KMS-11 (cell line): ENCODE measurements around the gene PAK6.

Source experiments
- H2AFZ ChIP-seq: fragments of 200-600 bp; sonication (generic); 2 replicates; pipeline ENCODE4 v1.6.1; 2016; ENCODE audit warnings: antibody characterized with exemption, mixed run types, low read depth
- H3K27ac ChIP-seq: fragments of 200-600 bp; sonication (generic); 2 replicates; pipeline ENCODE4 v1.6.1; 2016; ENCODE audit warnings: mild to moderate bottlenecking, mixed run types
- H3K27me3 ChIP-seq: fragments of 200-600 bp; sonication (generic); 2 replicates; pipeline ENCODE4 v1.6.1; 2017; ENCODE audit warnings: mild to moderate bottlenecking, low read depth, mixed run types, moderate library complexity; ENCODE audit not compliant: insufficient read depth
- H3K36me3 ChIP-seq: fragments of 200-600 bp; sonication (generic); 2 replicates; pipeline ENCODE4 v1.6.1; 2017; ENCODE audit warnings: mild to moderate bottlenecking, mixed run types; ENCODE audit not compliant: insufficient read depth
- H3K4me1 ChIP-seq: fragments of 200-600 bp; sonication (generic); 2 replicates; pipeline ENCODE4 v1.6.1; 2016; ENCODE audit warnings: mild to moderate bottlenecking, low read depth, mixed run types; ENCODE audit not compliant: poor library complexity, severe bottlenecking
- H3K4me2 ChIP-seq: fragments of 200-600 bp; sonication (generic); 2 replicates; pipeline ENCODE4 v1.7.0; 2016; ENCODE audit warnings: mild to moderate bottlenecking, mixed run types
- H3K4me3 ChIP-seq: fragments of 200-600 bp; sonication (generic); IDR thresholded peaks from 2 replicates; pipeline ENCODE4 v1.6.1; 2017; ENCODE audit warnings: low read depth, low read length, mixed read lengths; ENCODE audit not compliant: insufficient read depth
- H3K79me2 ChIP-seq: fragments of 200-600 bp; sonication (generic); 2 replicates; pipeline ENCODE4 v1.6.1; 2016; ENCODE audit warnings: low read depth, mixed run types; ENCODE audit not compliant: insufficient read depth
- H3K9ac ChIP-seq: fragments of 200-600 bp; sonication (generic); 2 replicates; pipeline ENCODE4 v1.6.1; 2016; ENCODE audit warnings: mild to moderate bottlenecking, mixed run types
- H4K20me1 ChIP-seq: fragments of 200-600 bp; sonication (generic); 2 replicates; pipeline ENCODE4 v1.6.1; 2016; ENCODE audit warnings: mild to moderate bottlenecking, mixed run types; ENCODE audit not compliant: insufficient read depth
- CTCF ChIP-seq: fragments of 200-600 bp; sonication (generic); conservative IDR thresholded peaks from 2 replicates; pipeline ENCODE4 v1.6.1; 2017; ENCODE audit warnings: low read depth, mild to moderate bottlenecking, antibody characterized with exemption, low read length, moderate library complexity, mixed read lengths

PAK6 gene

GRCh38 chr15:40254452-40254851, 15.6 kb downstream of the PAK6 start:
- no peaks in the 10 kb centered on the region for H3K36me3 ChIP-seq
- no peaks in the 10 kb centered on the region for H3K79me2 ChIP-seq
- H3K9ac ChIP-seq = no peak overlapping the region
- H3K27ac ChIP-seq = no peak overlapping the region
- no peak overlapping the region for H3K4me3 ChIP-seq
- H3K27me3 ChIP-seq = no peaks in the 10 kb centered on the region; the same call in none of the 2 replicates
- H4K20me1 ChIP-seq = no peaks in the 10 kb centered on the region
- no peak overlapping the region for H3K4me2 ChIP-seq
- H3K4me1 ChIP-seq = no peaks in the 10 kb centered on the region
- TF ChIP-seq CTCF = no peak
- H2AFZ ChIP-seq = no peak overlapping the region

- TF ChIP-seq CTCF = no peak
- no peak overlapping the region for H2AFZ ChIP-seq
- no peak overlapping the region for H3K4me3 ChIP-seq
- no peaks in the 10 kb centered on the region for H4K20me1 ChIP-seq
- no peaks in the 10 kb centered on the region for H3K4me1 ChIP-seq
- H3K36me3 ChIP-seq = no peaks in the 10 kb centered on the region
- H3K9ac ChIP-seq = no peak overlapping the region
- no peak overlapping the region for H3K27ac ChIP-seq
- H3K79me2 ChIP-seq = no peaks in the 10 kb centered on the region
- H3K27me3 ChIP-seq = no peaks in the 10 kb centered on the region; the same call in none of the 2 replicates
- H3K4me2 ChIP-seq = no peak overlapping the region
These were observed 16.2 kb downstream of the PAK6 start for GRCh38 chr15:40255033-40255432.

GRCh38 chr15:40256638-40257235, 17.9 kb downstream of the PAK6 start:
- no peaks in the 10 kb centered on the region for H3K4me1 ChIP-seq
- H3K36me3 ChIP-seq = no peaks in the 10 kb centered on the region
- no peak overlapping the region for H3K4me2 ChIP-seq
- no peaks in the 10 kb centered on the region for H4K20me1 ChIP-seq
- H2AFZ ChIP-seq = no peak overlapping the region
- H3K27me3 ChIP-seq = no peaks in the 10 kb centered on the region; the same call in 1 of the 2 replicates
- H3K9ac ChIP-seq = no peak overlapping the region
- no peak overlapping the region for H3K27ac ChIP-seq
- TF ChIP-seq CTCF = no peak
- no peaks in the 10 kb centered on the region for H3K79me2 ChIP-seq
- no peak overlapping the region for H3K4me3 ChIP-seq

GRCh38 chr15:40257656-40258450, 19.0 kb downstream of the PAK6 start:
- H2AFZ ChIP-seq = no peak overlapping the region
- no peak for TF ChIP-seq CTCF
- H3K27me3 ChIP-seq = no peaks in the 10 kb centered on the region; the same call in 1 of the 2 replicates
- no peak overlapping the region for H3K27ac ChIP-seq
- no peak overlapping the region for H3K4me3 ChIP-seq
- H3K4me2 ChIP-seq = no peak overlapping the region
- H3K79me2 ChIP-seq = no peaks in the 10 kb centered on the region
- no peak overlapping the region for H3K9ac ChIP-seq
- no peaks in the 10 kb centered on the region for H3K4me1 ChIP-seq
- H4K20me1 ChIP-seq = no peaks in the 10 kb centered on the region
- no peaks in the 10 kb centered on the region for H3K36me3 ChIP-seq
